Glutamatergic neuron (in vitro differentiated cells): Measurements from ENCODE around the gene AFF3. TPM values are rescaled to one million over a fixed set of nuclear protein-coding genes. Genes with fewer than 3 reads are reported as not detected.

Source experiments
- DNase-seq: peaks from one replicate; pipeline ENCODE4 v3.0.0; 2022
- H3K27ac Mint-ChIP-seq: one replicate; pipeline ENCODE4 v1.8.0; 2020; ENCODE audit warnings: mild to moderate bottlenecking, mixed read lengths, inconsistent platforms; ENCODE audit not compliant: unreplicated experiment
- H3K27me3 Mint-ChIP-seq: one replicate; pipeline ENCODE4 v1.8.0; 2020; ENCODE audit warnings: mild to moderate bottlenecking, moderate library complexity, mixed read lengths, inconsistent platforms; ENCODE audit not compliant: unreplicated experiment
- H3K36me3 Mint-ChIP-seq: one replicate; pipeline ENCODE4 v1.8.0; 2020; ENCODE audit warnings: mild to moderate bottlenecking, mixed read lengths, inconsistent platforms; ENCODE audit not compliant: unreplicated experiment
- H3K4me1 Mint-ChIP-seq: one replicate; pipeline ENCODE4 v1.8.0; 2020; ENCODE audit warnings: mild to moderate bottlenecking, low read depth, mixed read lengths, inconsistent platforms; ENCODE audit not compliant: unreplicated experiment
- H3K4me3 Mint-ChIP-seq: one replicate; pipeline ENCODE4 v1.8.0; 2020; ENCODE audit warnings: mild to moderate bottlenecking, mixed read lengths, inconsistent platforms; ENCODE audit not compliant: unreplicated experiment
- H3K9me3 Mint-ChIP-seq: one replicate; pipeline ENCODE4 v1.8.0; 2020; ENCODE audit warnings: mild to moderate bottlenecking, moderate library complexity, mixed read lengths, inconsistent platforms; ENCODE audit not compliant: unreplicated experiment
- CTCF ChIP-seq: fragments of 200-600 bp; sonication (generic); IDR thresholded peaks from one replicate; pipeline ENCODE4 v1.5.0; 2021; ENCODE audit not compliant: partially characterized antibody, unreplicated experiment
- total RNA-seq: library from RNA; stranded (reverse); fragmentation: NEBNext Ultra II Directional; extraction: Animal tissue kit (Norgen Biotek cat#: 25700); gene quantifications from one replicate; pipeline ENCODE4 v1.2.1, GENCODE V29; 2021; ENCODE audit not compliant: unreplicated experiment

AFF3 gene
- total RNA-seq, 1 donor from 2014 or later, result 125 TPM

GRCh38 chr2:99784282-99784681 is 358.1 kb downstream of the AFF3 start:
- Mint-ChIP-seq H3K4me1 (peaks cover 8% of the 10 kb centered on the region), H3K27ac (no peak overlapping the region), H3K27me3 (peaks cover 3% of the 10 kb centered on the region), H3K9me3 (peaks cover 6% of the 10 kb centered on the region), H3K36me3 (peaks cover 21% of the 10 kb centered on the region), H3K4me3 (no peak overlapping the region)
- DNase-seq, result no peak
- no peak for TF ChIP-seq CTCF

GRCh38 chr2:99780276-99780675 is 362.1 kb downstream of the AFF3 start:
- DNase-seq, result no peak
- peaks cover 4% of the 10 kb centered on the region for H3K4me1 Mint-ChIP-seq
- peaks cover 35% of the 10 kb centered on the region for H3K36me3 Mint-ChIP-seq
- H3K4me3 Mint-ChIP-seq, result no peak overlapping the region
- peaks cover under 1% of the 10 kb centered on the region for H3K27me3 Mint-ChIP-seq
- TF ChIP-seq CTCF, result no peak
- peaks cover 11% of the 10 kb centered on the region for H3K9me3 Mint-ChIP-seq
- H3K27ac Mint-ChIP-seq, result no peak overlapping the region

- no peak for TF ChIP-seq CTCF
- no peak overlapping the region for H3K4me3 Mint-ChIP-seq
- H3K4me1 Mint-ChIP-seq, result peaks cover 4% of the 10 kb centered on the region
- peaks cover 39% of the 10 kb centered on the region for H3K36me3 Mint-ChIP-seq
- DNase-seq, result no peak
- peaks cover 11% of the 10 kb centered on the region for H3K9me3 Mint-ChIP-seq
- H3K27ac Mint-ChIP-seq, result no peak overlapping the region
- peaks cover 2% of the 10 kb centered on the region for H3K27me3 Mint-ChIP-seq
Measured at GRCh38 chr2:99779276-99779675, 363.1 kb downstream of the AFF3 start.

- TF ChIP-seq CTCF, result no peak
Measured at GRCh38 chr2:99777656-99778290, 364.6 kb downstream of the AFF3 start.

GRCh38 chr2:99776906-99777646 is 365.3 kb downstream of the AFF3 start:
- H3K4me3 Mint-ChIP-seq, result no peak overlapping the region
- peaks cover 11% of the 10 kb centered on the region for H3K9me3 Mint-ChIP-seq
- peaks cover 2% of the 10 kb centered on the region for H3K27me3 Mint-ChIP-seq
- DNase-seq, result no peak
- peaks cover 2% of the 10 kb centered on the region for H3K4me1 Mint-ChIP-seq
- no peak for TF ChIP-seq CTCF
- H3K27ac Mint-ChIP-seq, result no peak overlapping the region
- peaks cover 48% of the 10 kb centered on the region for H3K36me3 Mint-ChIP-seq

More at GRCh38 chr2:99777656-99778290, 364.6 kb downstream of the AFF3 start:
- H3K9me3 Mint-ChIP-seq, result peaks cover 11% of the 10 kb centered on the region
- H3K36me3 Mint-ChIP-seq, result peaks cover 48% of the 10 kb centered on the region
- peaks cover 2% of the 10 kb centered on the region for H3K27me3 Mint-ChIP-seq
- DNase-seq, result no peak
- peaks cover 2% of the 10 kb centered on the region for H3K4me1 Mint-ChIP-seq
- H3K4me3 Mint-ChIP-seq, result peak overlapping the region; percentile 39
- H3K27ac Mint-ChIP-seq, result no peak overlapping the region
